Posterior vena cava (tissue), 2 donors: ENCODE data around the gene PERCC1. TPM values are rescaled to one million over a fixed set of nuclear protein-coding genes. Genes with fewer than 3 reads are reported as not detected.
"Not testable (repeated sequence)": the region's sequence is repeated elsewhere in the genome, so short reads cannot be mapped to it uniquely, and the experiment has no call there.

ENCODE experiments used
- DNase-seq: peaks from one replicate; pipeline ENCODE4 v3.0.0-alpha.2; 2020; ENCODE audit warnings: low spot score
- intact Hi-C, 2 donors: fragments of 100-400 bp; cut with DNase I; formaldehyde crosslinking; loops; one replicate each; pipeline versions ENCODE4 v1.14.1 to v1.14.2; 2022 to 2023
- total RNA-seq, 2 donors: library from RNA; stranded (reverse); fragmentation: NEBNext Ultra II Directional; extraction: Animal tissue kit (Norgen Biotek cat#: 25700); gene quantifications; one replicate each; pipeline ENCODE4 v1.2.1, GENCODE V29; 2021
- donor health status: DM: yes; HTN: yes; CAD: no.
- donor health status: DM: yes; HTN: yes; CAD: no.

PERCC1 gene
- total RNA-seq, 2 donors from 2014 or later, result not detected

- intact Hi-C loops, result loop anchor here in 1 of 2 donors (5.0 kb wide), 1 partner anchor 102 kb away; no protein-coding TSS in a partner anchor
- no peak for DNase-seq
These were observed 29.1 kb downstream of the PERCC1 start for GRCh38 chr16:1459967-1460366.

GRCh38 chr16:1460602-1461138 is 29.8 kb downstream of the PERCC1 start:
- intact Hi-C loops, result loop anchor here in 1 of 2 donors (5.0 kb wide), 1 partner anchor 102 kb away; no protein-coding TSS in a partner anchor
- peak; percentile 57 for DNase-seq

GRCh38 chr16:1461146-1461545 is 30.3 kb downstream of the PERCC1 start:
- DNase-seq, result no peak
- intact Hi-C loops, result loop anchor here in 1 of 2 donors (5.0 kb wide), 1 partner anchor 101 kb away; no protein-coding TSS in a partner anchor

DNA sequence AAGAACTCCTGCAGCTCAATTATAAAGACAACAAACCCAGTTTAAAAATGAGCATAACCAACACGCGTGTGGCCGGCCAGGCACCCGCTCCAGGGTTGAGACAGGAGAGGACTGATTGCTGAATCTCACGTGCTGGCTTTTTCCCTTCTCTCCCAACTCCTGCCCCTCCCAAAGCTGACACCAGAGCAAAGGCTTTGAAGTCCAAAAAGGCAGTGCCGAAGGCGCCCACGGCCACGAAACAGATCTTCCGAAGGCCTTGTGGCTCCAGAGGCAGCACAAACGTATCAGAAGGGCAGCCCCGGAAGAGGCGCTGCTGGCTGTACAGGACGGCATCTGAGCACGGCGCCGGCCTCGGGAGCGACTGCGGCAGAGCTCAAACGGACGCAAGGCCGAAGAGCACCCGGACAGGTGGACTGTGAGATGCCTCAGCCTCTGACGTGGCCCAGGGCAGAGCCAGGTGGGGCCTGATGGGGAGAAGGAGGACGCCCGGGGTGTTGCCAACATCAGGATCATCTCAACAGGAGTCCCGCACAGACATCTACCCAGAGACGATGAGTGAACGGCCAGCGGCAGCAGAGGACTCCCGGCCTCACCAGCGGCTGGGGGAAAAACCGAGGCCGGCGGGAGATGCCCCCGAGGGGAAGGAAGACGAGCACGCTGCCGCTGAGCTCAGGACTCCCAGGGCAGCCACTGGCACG is 33.5 kb downstream of the PERCC1 start:
- no peak for DNase-seq
- intact Hi-C loops, result loop anchor here in 1 of 2 donors (5.0 kb wide), 1 partner anchor 98 kb away; no protein-coding TSS in a partner anchor

GRCh38 chr16:1464894-1465566 is 34.2 kb downstream of the PERCC1 start:
- DNase-seq, result no peak
- intact Hi-C loops, result loop anchor here in 1 of 2 donors (5.0 kb wide), 1 partner anchor 97 kb away; no protein-coding TSS in a partner anchor

- no peak for DNase-seq
- intact Hi-C loops, result no loop called here
These were observed 34.7 kb downstream of the PERCC1 start for GRCh38 chr16:1465567-1465915.

- no peak for DNase-seq
- intact Hi-C loops, result no loop called here
These were observed 35.2 kb downstream of the PERCC1 start for GRCh38 chr16:1466054-1466453.

DNA sequence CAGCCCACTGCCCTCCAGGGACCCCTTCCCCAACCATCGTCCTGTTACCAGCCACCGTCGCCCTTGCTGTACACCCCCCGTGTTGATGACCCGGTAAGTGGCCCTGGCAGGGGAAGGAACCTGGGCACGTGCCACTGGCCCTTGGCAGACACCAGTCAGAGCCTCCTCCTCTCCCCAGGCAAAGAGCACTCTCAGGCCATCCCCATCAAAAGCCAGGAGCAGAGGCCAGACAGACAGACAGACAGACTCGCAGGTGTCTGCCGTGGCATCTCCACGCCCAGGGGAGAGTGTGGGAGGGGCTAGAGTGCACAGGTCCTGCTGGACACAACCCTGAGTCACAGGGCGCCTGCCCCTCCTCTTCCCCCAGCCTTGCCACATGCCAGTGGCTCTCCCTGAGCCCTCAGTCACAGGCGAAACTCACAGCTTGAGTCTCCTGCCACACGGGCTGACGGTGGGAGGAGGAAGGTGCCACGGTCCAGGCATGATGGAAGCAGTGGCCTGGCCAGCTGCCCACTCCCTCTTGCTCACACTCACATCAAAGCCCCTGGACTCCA is 36.2 kb downstream of the PERCC1 start:
- intact Hi-C loops, result no loop called here
- no peak for DNase-seq

GRCh38 chr16:1468426-1468810 is 37.5 kb downstream of the PERCC1 start:
- intact Hi-C loops, result no loop called here

DNA sequence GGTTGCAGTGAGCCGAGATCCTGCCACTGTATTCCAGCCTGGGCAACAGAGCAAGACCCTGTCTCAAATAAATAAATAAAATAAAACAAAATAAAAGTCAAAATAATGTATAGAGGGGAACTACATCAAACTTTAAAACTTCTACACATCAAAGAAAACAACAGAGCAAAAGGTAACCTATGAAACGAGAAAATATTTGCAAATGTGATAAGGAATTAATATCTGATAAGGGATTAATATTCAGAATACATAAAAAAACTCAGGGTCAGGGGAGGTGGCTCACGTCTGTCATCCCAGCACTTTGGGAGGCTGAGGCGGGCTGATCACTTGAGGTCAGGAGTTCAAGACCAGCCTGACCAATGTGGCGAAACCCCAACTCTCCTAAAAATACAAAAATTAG is 38.3 kb downstream of the PERCC1 start:
- DNase-seq, intact Hi-C loops: not testable (repeated sequence)

More at GRCh38 chr16:1468426-1468810, 37.5 kb downstream of the PERCC1 start:
- DNase-seq, result no peak

DNA sequence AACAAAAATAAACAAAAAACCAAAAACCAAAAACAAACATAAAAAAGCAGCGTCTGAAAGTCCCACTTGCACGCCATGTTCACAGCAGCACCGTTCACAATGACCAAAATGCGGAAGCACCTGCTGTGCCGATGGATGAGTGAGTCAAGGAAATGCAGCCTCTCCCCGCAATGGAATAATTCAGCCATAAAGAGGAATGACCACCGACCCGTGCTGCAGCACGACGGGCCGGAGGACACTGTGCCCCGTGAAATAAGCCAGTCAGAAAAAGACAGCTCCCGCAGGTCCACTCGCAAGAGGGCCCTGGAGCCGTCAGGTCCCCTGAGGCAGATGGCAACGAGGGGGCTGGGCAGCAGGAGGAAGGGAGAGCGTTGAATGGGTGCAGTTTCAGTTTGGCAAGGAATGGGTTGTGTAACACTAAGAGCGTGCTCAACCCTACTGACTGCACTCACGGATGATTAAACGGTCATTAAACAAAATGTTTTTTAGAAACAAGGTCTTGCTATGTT is 38.9 kb downstream of the PERCC1 start:
- no peak for DNase-seq
- intact Hi-C loops, result no loop called here

- no peak for DNase-seq
- intact Hi-C loops, result no loop called here
These were observed 39.8 kb downstream of the PERCC1 start for GRCh38 chr16:1470481-1471251.

DNA sequence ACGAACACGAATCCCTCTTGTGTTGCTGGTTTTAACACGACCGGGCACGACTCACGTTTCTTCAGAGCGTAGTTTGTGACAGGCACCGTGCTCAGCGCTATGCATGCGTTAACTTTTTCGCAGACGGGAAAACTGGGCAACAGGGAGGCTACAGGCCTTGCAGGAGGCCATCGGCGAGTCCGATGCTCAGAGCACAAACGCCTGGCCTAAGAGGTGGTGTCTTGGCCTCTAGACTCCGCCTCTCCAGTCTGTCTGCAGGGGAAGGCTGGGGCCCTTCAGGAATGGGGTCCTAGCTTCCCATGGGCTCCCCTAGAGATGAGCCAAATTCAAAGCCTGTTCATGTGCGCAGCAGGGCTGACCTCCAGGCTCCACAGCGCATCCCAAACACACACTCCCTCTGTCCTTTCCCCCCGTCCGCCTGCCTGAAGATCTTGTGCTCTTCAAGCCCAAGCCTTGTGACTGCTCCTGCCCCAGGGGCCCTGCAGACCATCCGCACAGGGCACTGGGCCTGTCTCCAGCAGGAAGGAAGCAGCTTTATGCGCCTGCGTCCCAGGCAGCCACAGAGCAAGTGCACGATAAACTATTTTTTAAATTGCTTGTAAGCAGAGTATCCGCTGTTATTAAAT is 40.8 kb downstream of the PERCC1 start:
- no peak for DNase-seq
- intact Hi-C loops, result no loop called here

GRCh38 chr16:1472974-1473373 is 42.1 kb downstream of the PERCC1 start:
- intact Hi-C loops, result no loop called here
- no peak for DNase-seq

GRCh38 chr16:1474082-1474795 is 43.4 kb downstream of the PERCC1 start:
- intact Hi-C loops, result no loop called here
- DNase-seq, result no peak

- intact Hi-C loops, result no loop called here
- DNase-seq, result peak; percentile 97
These were observed 44.1 kb downstream of the PERCC1 start, which contains the start of gene CLCN7 for GRCh38 chr16:1474796-1475551. Gene CLCN7 (minus strand): TSS chr16:1475028. CDS start chr16:1474974, 54 bp downstream.

DNA sequence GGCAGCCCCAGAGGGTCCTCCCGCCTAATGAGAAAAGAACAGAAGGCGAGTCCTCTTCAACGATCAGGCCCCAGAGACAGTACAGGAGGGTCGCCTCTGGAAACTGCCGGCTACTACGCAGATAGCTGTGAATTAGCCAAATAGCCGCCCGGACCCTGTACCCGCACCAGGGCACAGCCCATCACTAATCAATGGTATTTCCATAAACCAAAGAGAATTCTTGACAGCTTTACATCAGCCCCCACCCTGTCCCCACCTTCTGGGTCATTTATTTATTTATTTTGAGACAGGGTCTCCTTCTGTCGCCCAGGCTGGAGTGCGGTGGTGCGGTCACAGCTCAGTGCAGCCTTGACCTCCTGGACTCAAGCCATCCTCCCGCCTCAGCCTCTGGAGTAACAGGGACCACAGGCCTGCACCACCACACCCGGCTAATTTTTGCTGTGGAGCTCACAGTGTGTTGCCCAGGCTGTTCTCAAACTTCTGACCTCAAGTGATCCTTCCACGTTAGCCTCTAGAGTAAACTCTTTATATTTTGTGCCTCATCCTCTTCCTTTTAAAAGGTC is 44.8 kb downstream of the PERCC1 start:
- DNase-seq, result no peak
- intact Hi-C loops, result no loop called here
